GM12878 (cell line): ENCODE measurements around the gene EPS8L1. TPM values are rescaled to one million over a fixed set of nuclear protein-coding genes. Genes with fewer than 3 reads are reported as not detected.
"Not testable (repeated sequence)": the region's sequence is repeated elsewhere in the genome, so short reads cannot be mapped to it uniquely, and the experiment has no call there.

ENCODE experiments used
- ATAC-seq: fragments of 200-7000 bp; cut with Tn5 transposase; 3 replicates; pipeline ENCODE4 v1.9.1; 2020; ENCODE audit warnings: mild to moderate bottlenecking, moderate library complexity
- BruUV-seq: library from RNA; stranded (reverse); fragments of 400-500 nt; replicated peaks from 2 replicates; lab custom pipeline; 2021; lab: Mats Ljungman, UMichigan
- CTCF ChIA-PET: fragments of 300-600 bp; sonication (Branson Sonifier 250); formaldehyde crosslinking; extraction: SDS; loops from one replicate; lab custom pipeline; 2021; ENCODE audit warnings: inconsistent platforms; lab: Yijun Ruan, JAX
- POLR2A ChIA-PET: fragments of 350-600 bp; formaldehyde crosslinking; extraction: SDS; loops from one replicate; lab custom pipeline; 2021; ENCODE audit warnings: inconsistent platforms; lab: Charles Lee
- RAD21 ChIA-PET: fragments of 300-600 bp; sonication (Branson Sonifier 250); formaldehyde crosslinking; loops from one replicate; lab custom pipeline; 2023; ENCODE audit warnings: antibody characterized with exemption; ENCODE audit not compliant: unreplicated experiment; lab: Charles Lee
- SMC1A ChIA-PET: fragments of 300-600 bp; sonication (Branson Sonifier 250); formaldehyde crosslinking; loops from one replicate; lab custom pipeline; 2023; ENCODE audit not compliant: unreplicated experiment, uncharacterized antibody; lab: Charles Lee
- DNase-seq: peaks from one replicate; pipeline ENCODE4 v3.0.0-alpha.2; 2011; ENCODE audit warnings: low read depth, low spot score
- FAIRE-seq: peaks from 3 replicates; lab custom pipeline; 2011; peaks lifted over from hg19 to GRCh38; lab: Jason Lieb, UNC
- H2AFZ ChIP-seq: 2 replicates; pipeline ENCODE4 v1.6.0; 2011; ENCODE audit warnings: low read depth, low read length, control low read depth; ENCODE audit not compliant: control insufficient read depth
- H3K27ac ChIP-seq: 2 replicates; pipeline ENCODE4 v1.5.1; 2011; ENCODE audit warnings: control low read depth; ENCODE audit not compliant: control insufficient read depth, insufficient read depth
- H3K27me3 ChIP-seq, 2 experiments: replicated peaks in 1 of 2; 2 replicates each; pipeline versions ENCODE4 v1.6.0 to v1.6.1; 2011; ENCODE audit warnings: low read length in 1 of 2; ENCODE audit not compliant: control insufficient read depth in 2 of 2, insufficient read depth in 2 of 2
- H3K36me3 ChIP-seq, 2 experiments: 2 replicates each; pipeline ENCODE4 v1.5.1; 2011; ENCODE audit warnings: low read length in 1 of 2; ENCODE audit not compliant: control insufficient read depth in 2 of 2, insufficient read depth in 2 of 2
- H3K4me1 ChIP-seq: 2 replicates; pipeline ENCODE4 v1.6.1; 2011; ENCODE audit warnings: mild to moderate bottlenecking, low read length, moderate library complexity, mixed read lengths; ENCODE audit not compliant: control insufficient read depth, insufficient read depth
- H3K4me2 ChIP-seq: 2 replicates; pipeline ENCODE4 v1.6.0; 2011; ENCODE audit warnings: control low read depth; ENCODE audit not compliant: control insufficient read depth, insufficient read depth
- H3K4me3 ChIP-seq: fragments of 200-600 bp; sonication (generic); 2 replicates; pipeline ENCODE4 v1.5.1; 2016
- H3K79me2 ChIP-seq: 2 replicates; pipeline ENCODE4 v1.6.0; 2011; ENCODE audit warnings: low read length; ENCODE audit not compliant: control insufficient read depth, insufficient read depth
- H3K9ac ChIP-seq: 2 replicates; pipeline ENCODE4 v1.8.0; 2011; ENCODE audit warnings: low read length, control low read depth, mixed read lengths; ENCODE audit not compliant: control insufficient read depth, insufficient read depth
- H3K9me3 ChIP-seq: replicated peaks from 3 replicates; pipeline ENCODE4 v1.5.1; 2011; ENCODE audit warnings: mild to moderate bottlenecking, low read length; ENCODE audit not compliant: control insufficient read depth, insufficient read depth
- H4K20me1 ChIP-seq: 2 replicates; pipeline ENCODE4 v1.6.0; 2011; ENCODE audit not compliant: control insufficient read depth, insufficient read depth
- KLF5 ChIP-seq: fragments of 450-650 bp; IDR thresholded peaks from 2 replicates; pipeline ENCODE4 v1.6.1; 2014; ENCODE audit warnings: mild to moderate bottlenecking; ENCODE audit not compliant: partially characterized antibody
- WGBS: methylation state at CpG from one replicate; pipeline ENCODE4 v1.1.6; 2016; ENCODE audit warnings: low lambda C conversion rate; ENCODE audit not compliant: insufficient replicate concordance, insufficient coverage; ENCODE audit errors: missing lambda C conversion rate; 5-methylcytosine and 5-hydroxymethylcytosine counted together
- in situ Hi-C: fragments of 300-500 bp; cut with MboI; formaldehyde crosslinking; loops from 9 replicates; pipeline ENCODE4 v1.14.3; 2018; ENCODE audit warnings: mixed read lengths
- intact Hi-C: fragments of 100-400 bp; cut with micrococcal nuclease; formaldehyde crosslinking; loops from one replicate; pipeline ENCODE4 v1.14.2; 2022; ENCODE audit not compliant: unreplicated experiment
- polyA plus RNA-seq, 11 experiments: library from polyadenylated mRNA; depleted of rRNA in 4 of 11; unstranded in 6 of 11; stranded (reverse) in 5 of 11; fragments of >200 nt; fragmentation: Nextera tagmentation in 4 of 11; fragmentation: Illumina TruSeq in 1 of 11; extraction: Ambion mirVana in 4 of 11; extraction: Trizol in 1 of 11; gene quantifications; 1 replicate in 1 of 11; 2 replicates in 10 of 11; pipeline versions ENCODE4 v1.2.1 to v1.2.3, GENCODE V29; 2011 to 2016; ENCODE audit warnings: inconsistent platforms in 2 of 11, missing spikeins in 2 of 11, low read depth in 1 of 11
- total RNA-seq, 4 experiments: library from RNA; depleted of rRNA in 3 of 4; stranded (reverse); fragments of >200 nt in 3 of 4; fragmentation: Illumina TruSeq in 1 of 4; extraction: Trizol in 1 of 4; gene quantifications; 2 replicates each; pipeline versions ENCODE4 v1.2.1 to v1.2.3, GENCODE V29; 2013 to 2021
- TF ChIP-seq, protein P1 (sequence below): fragments of 450-650 bp; IDR thresholded peaks from 2 replicates; pipeline ENCODE4 v1.6.1; 2017; ENCODE audit warnings: borderline replicate concordance

Gene EPS8L1
- total and polyA plus RNA-seq, 10 of the 15 experiments (the other 5 are each of a cell fraction or from before 2014, with no cell fraction given) = 0.68 to 2.2 (median 0.96) TPM; not detected in 2

DNA sequence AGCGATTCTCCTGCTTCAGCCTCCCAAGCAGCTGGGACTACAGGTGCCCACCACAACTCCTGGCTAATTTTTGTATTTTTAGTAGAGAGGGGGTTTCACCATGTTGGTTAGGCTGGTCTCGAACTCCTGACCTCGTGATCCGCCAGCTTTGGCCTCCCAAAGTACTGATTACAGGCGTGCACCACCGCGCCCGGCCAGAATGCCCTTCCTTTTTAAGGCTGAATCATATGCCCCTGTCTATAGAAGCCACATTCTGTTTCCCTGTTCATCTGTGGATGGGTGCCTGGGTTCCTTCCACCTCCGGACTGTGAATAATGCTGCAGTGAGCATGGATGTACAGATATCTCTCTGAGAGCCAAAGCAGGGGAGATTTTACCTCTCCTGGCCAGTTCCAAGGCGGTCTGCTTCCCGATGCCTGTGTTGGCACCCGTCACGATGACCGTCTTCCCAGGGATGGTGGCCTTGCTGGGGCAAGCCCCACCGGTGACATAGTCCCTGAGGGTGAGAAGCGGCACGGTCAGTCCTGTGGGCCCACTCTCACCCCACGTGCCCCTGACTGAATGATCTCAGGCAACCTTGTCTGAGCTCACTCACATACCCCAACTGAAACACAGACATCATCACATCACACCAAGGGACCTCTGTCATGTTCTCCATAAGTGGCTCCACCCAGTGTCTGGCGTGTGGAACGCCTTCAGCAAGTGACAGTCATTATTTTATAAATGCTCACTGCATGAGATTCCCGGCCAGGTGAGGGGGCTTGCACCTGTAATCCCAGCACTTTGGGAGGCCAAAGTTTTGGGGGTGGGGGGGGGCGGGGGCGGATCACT is 16.7 kb upstream of the EPS8L1 start:
- Histone ChIP-seq H3K36me3 (peaks cover 2 to 9% of the 10 kb centered on the region in 2 experiments; a peak in 3 of 4 replicates), H3K4me1 (no peaks in the 10 kb centered on the region), H3K27ac (no peak overlapping the region), H3K79me2 (peaks cover 3% of the 10 kb centered on the region), H2AFZ (no peak overlapping the region), H3K4me3 (no peak overlapping the region), H3K9me3 (no peaks in the 10 kb centered on the region; the same call in 2 of the 3 replicates), H4K20me1 (no peaks in the 10 kb centered on the region), H3K9ac (no peak overlapping the region), H3K27me3 (no peaks in the 10 kb centered on the region), H3K4me2 (no peak overlapping the region)
- RAD21 ChIA-PET = no interaction called here
- intact Hi-C loops (loop anchor here (5.0 kb wide), 1 partner anchor 177 kb away; no protein-coding TSS in a partner anchor), in situ Hi-C loops (no loop called here)
- SMC1A ChIA-PET = no interaction called here
- no TSS peak for BruUV-seq
- WGBS = 98% methylated on average over 23 of the region's 23 CpGs
- FAIRE-seq (no peak), ATAC-seq (no peak), DNase-seq (no peak)
- TF ChIP-seq, protein P1, sequence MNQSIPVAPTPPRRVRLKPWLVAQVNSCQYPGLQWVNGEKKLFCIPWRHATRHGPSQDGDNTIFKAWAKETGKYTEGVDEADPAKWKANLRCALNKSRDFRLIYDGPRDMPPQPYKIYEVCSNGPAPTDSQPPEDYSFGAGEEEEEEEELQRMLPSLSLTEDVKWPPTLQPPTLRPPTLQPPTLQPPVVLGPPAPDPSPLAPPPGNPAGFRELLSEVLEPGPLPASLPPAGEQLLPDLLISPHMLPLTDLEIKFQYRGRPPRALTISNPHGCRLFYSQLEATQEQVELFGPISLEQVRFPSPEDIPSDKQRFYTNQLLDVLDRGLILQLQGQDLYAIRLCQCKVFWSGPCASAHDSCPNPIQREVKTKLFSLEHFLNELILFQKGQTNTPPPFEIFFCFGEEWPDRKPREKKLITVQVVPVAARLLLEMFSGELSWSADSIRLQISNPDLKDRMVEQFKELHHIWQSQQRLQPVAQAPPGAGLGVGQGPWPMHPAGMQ = no peak
- TF ChIP-seq KLF5 = no peak
- CTCF ChIA-PET = no interaction called here
- POLR2A ChIA-PET = no interaction called here

GRCh38 chr19:55060287-55060686 is 15.4 kb upstream of the EPS8L1 start:
- BruUV-seq, CTCF ChIA-PET: not testable (repeated sequence)

More at GRCh38 chr19:55060287-55060686, 15.4 kb upstream of the EPS8L1 start:
- H3K36me3 ChIP-seq, H3K4me3 ChIP-seq, DNase-seq, FAIRE-seq, RAD21 ChIA-PET, H3K4me2 ChIP-seq, ATAC-seq, SMC1A ChIA-PET, H3K27ac ChIP-seq, H4K20me1 ChIP-seq, H3K79me2 ChIP-seq, H3K27me3 ChIP-seq, H3K4me1 ChIP-seq, H3K9ac ChIP-seq, in situ Hi-C loops, H2AFZ ChIP-seq, H3K9me3 ChIP-seq, intact Hi-C loops, POLR2A ChIA-PET: not testable (repeated sequence)
- 82% methylated on average over 9 of the region's 9 CpGs for WGBS
